Ectodermal cell (in vitro differentiated cells): Measurements from ENCODE around the gene GPR141.

Experiments used
- H3K27ac ChIP-seq: 2 replicates; pipeline ENCODE4 v1.7.0; 2013; ENCODE audit warnings: mild to moderate bottlenecking, low read depth, low read length; ENCODE audit not compliant: insufficient read depth, poor library complexity, severe bottlenecking
- H3K27me3 ChIP-seq: 2 replicates; pipeline ENCODE4 v1.7.0; 2013; ENCODE audit warnings: mild to moderate bottlenecking, low read length; ENCODE audit not compliant: insufficient read depth, control insufficient read depth, poor library complexity, severe bottlenecking
- H3K36me3 ChIP-seq: one replicate; pipeline ENCODE4 v1.7.0; 2013; ENCODE audit warnings: low read length; ENCODE audit not compliant: control insufficient read depth, insufficient read depth
- H3K4me1 ChIP-seq: one replicate; pipeline ENCODE4 v1.7.0; 2013; ENCODE audit warnings: low read length; ENCODE audit not compliant: control insufficient read depth, insufficient read depth
- H3K4me3 ChIP-seq: 2 replicates; pipeline ENCODE4 v1.7.0; 2013; ENCODE audit warnings: low read depth, low read length, control low read depth; ENCODE audit not compliant: insufficient read depth
- H3K9me3 ChIP-seq: 2 replicates; pipeline ENCODE4 v1.7.0; 2013; ENCODE audit warnings: mild to moderate bottlenecking, low read length, moderate library complexity; ENCODE audit not compliant: control insufficient read depth
- WGBS, 2 experiments: methylation state at CpG; one replicate each; pipeline ENCODE4 v1.1.7; 2013; ENCODE audit warnings: missing lambda C conversion rate in 2 of 2; 5-methylcytosine and 5-hydroxymethylcytosine counted together

GPR141 gene

GRCh38 chr7:37663693-37664092, 19.9 kb upstream of the GPR141 start:
- Histone ChIP-seq H3K9me3 (no peaks in the 10 kb centered on the region), H3K36me3 (no peaks in the 10 kb centered on the region), H3K4me1 (peaks cover 5% of the 10 kb centered on the region), H3K27ac (no peak overlapping the region), H3K4me3 (no peak overlapping the region), H3K27me3 (no peaks in the 10 kb centered on the region)
- WGBS, 2 experiments = 88 to 94% methylated on average over 3 to 4 of the region's 4 CpGs

- Histone ChIP-seq H3K36me3 (no peaks in the 10 kb centered on the region), H3K4me1 (peaks cover 5% of the 10 kb centered on the region), H3K9me3 (no peaks in the 10 kb centered on the region), H3K27me3 (no peaks in the 10 kb centered on the region), H3K27ac (no peak overlapping the region), H3K4me3 (no peak overlapping the region)
- 78 to 80% methylated on average over 6 of the region's 6 CpGs for WGBS, 2 experiments
Observed at GRCh38 chr7:37665352-37666022, 18.1 kb upstream of the GPR141 start.

GRCh38 chr7:37666026-37666799, 17.4 kb upstream of the GPR141 start:
- Histone ChIP-seq H3K36me3 (no peaks in the 10 kb centered on the region), H3K4me1 (peaks cover 5% of the 10 kb centered on the region), H3K27me3 (no peaks in the 10 kb centered on the region), H3K9me3 (no peaks in the 10 kb centered on the region), H3K4me3 (no peak overlapping the region), H3K27ac (no peak overlapping the region)
- 80 to 87% methylated on average over 8 of the region's 8 CpGs for WGBS, 2 experiments

- H3K9me3 ChIP-seq = no peaks in the 10 kb centered on the region
- no peak overlapping the region for H3K27ac ChIP-seq
- H3K27me3 ChIP-seq = no peaks in the 10 kb centered on the region
- H3K4me3 ChIP-seq = no peak overlapping the region
- H3K36me3 ChIP-seq = no peaks in the 10 kb centered on the region
- H3K4me1 ChIP-seq = peaks cover 5% of the 10 kb centered on the region
- WGBS, 2 experiments = 69 to 100% methylated on average over 1 of the region's 1 CpG
Observed at GRCh38 chr7:37669818-37670217, 13.7 kb upstream of the GPR141 start.

- Histone ChIP-seq H3K9me3 (no peaks in the 10 kb centered on the region), H3K27me3 (no peaks in the 10 kb centered on the region), H3K4me1 (peaks cover 5% of the 10 kb centered on the region), H3K27ac (no peak overlapping the region), H3K36me3 (no peaks in the 10 kb centered on the region), H3K4me3 (no peak overlapping the region)
- WGBS, 2 experiments = 88 to 97% methylated on average over 1 of the region's 1 CpG
Observed at GRCh38 chr7:37670436-37670835, 13.1 kb upstream of the GPR141 start.

GRCh38 chr7:37671876-37672275, 11.7 kb upstream of the GPR141 start:
- Histone ChIP-seq H3K9me3 (no peaks in the 10 kb centered on the region), H3K27me3 (no peaks in the 10 kb centered on the region), H3K4me3 (no peak overlapping the region), H3K36me3 (no peaks in the 10 kb centered on the region), H3K4me1 (no peaks in the 10 kb centered on the region), H3K27ac (no peak overlapping the region)
- WGBS, 2 experiments = 94 to 98% methylated on average over 3 of the region's 3 CpGs

- no peak overlapping the region for H3K27ac ChIP-seq
Observed at GRCh38 chr7:37672926-37673325, 10.6 kb upstream of the GPR141 start.

GRCh38 chr7:37673523-37673922, 10.0 kb upstream of the GPR141 start:
- no peaks in the 10 kb centered on the region for H3K4me1 ChIP-seq
- H3K4me3 ChIP-seq = no peak overlapping the region
- no peaks in the 10 kb centered on the region for H3K36me3 ChIP-seq
- WGBS, 2 experiments = 89 to 92% methylated on average over 1 of the region's 1 CpG
- H3K27me3 ChIP-seq = no peaks in the 10 kb centered on the region
- no peaks in the 10 kb centered on the region for H3K9me3 ChIP-seq
- H3K27ac ChIP-seq = no peak overlapping the region

More at GRCh38 chr7:37672926-37673325, 10.6 kb upstream of the GPR141 start:
- no peaks in the 10 kb centered on the region for H3K27me3 ChIP-seq
- no peak overlapping the region for H3K4me3 ChIP-seq
- 95% methylated on average over 3 of the region's 3 CpGs for WGBS, 2 experiments
- H3K9me3 ChIP-seq = no peaks in the 10 kb centered on the region
- no peaks in the 10 kb centered on the region for H3K36me3 ChIP-seq
- no peaks in the 10 kb centered on the region for H3K4me1 ChIP-seq

GRCh38 chr7:37674531-37674930, 9.0 kb upstream of the GPR141 start:
- Histone ChIP-seq H3K4me3 (no peak overlapping the region), H3K27me3 (no peaks in the 10 kb centered on the region), H3K36me3 (no peaks in the 10 kb centered on the region), H3K4me1 (no peaks in the 10 kb centered on the region), H3K9me3 (no peaks in the 10 kb centered on the region), H3K27ac (no peak overlapping the region)
- 90 to 94% methylated on average over 5 of the region's 5 CpGs for WGBS, 2 experiments

GRCh38 chr7:37675749-37676148, 7.8 kb upstream of the GPR141 start:
- Histone ChIP-seq H3K36me3 (no peaks in the 10 kb centered on the region), H3K9me3 (no peaks in the 10 kb centered on the region), H3K4me1 (no peaks in the 10 kb centered on the region), H3K4me3 (no peak overlapping the region), H3K27me3 (no peaks in the 10 kb centered on the region), H3K27ac (no peak overlapping the region)
- 79 to 95% methylated on average over 1 of the region's 1 CpG for WGBS, 2 experiments
